Left colon (tissue), 2 donors: ENCODE measurements around the gene ENOX1. TPM values are rescaled to one million over a fixed set of nuclear protein-coding genes. Genes with fewer than 3 reads are reported as not detected.
A peak's percentile ranks its signal among the peaks of the same experiment; 100 is the strongest.

Source experiments
- ATAC-seq: fragments of 200-7000 bp; cut with Tn5 transposase; one replicate; pipeline ENCODE4 v1.9.1; 2020; ENCODE audit warnings: mild to moderate bottlenecking, moderate library complexity
- DNase-seq, 2 donors: peaks; one replicate each; pipeline ENCODE4 v3.0.0-alpha.2; 2020
- intact Hi-C, 2 donors: fragments of 100-400 bp; cut with DNase I in 1 of 2; cut with micrococcal nuclease in 1 of 2; formaldehyde crosslinking; loops; one replicate each; pipeline versions ENCODE4 v1.11.2 to v1.14.0; 2022; cut with DNase I, micrococcal nuclease
- total RNA-seq, 2 donors: library from RNA; stranded (reverse); fragmentation: NEBNext Ultra II Directional; extraction: Animal tissue kit (Norgen Biotek cat#: 25700); gene quantifications; one replicate each; pipeline ENCODE4 v1.2.1, GENCODE V29; 2021
- donor health status: DM: no; HTN: no; CAD: no.
- donor health status: DM: yes; HTN: yes; CAD: no.

The ENOX1 gene
- total RNA-seq, 2 donors from 2014 or later: 0.09 to 0.87 TPM

DNA sequence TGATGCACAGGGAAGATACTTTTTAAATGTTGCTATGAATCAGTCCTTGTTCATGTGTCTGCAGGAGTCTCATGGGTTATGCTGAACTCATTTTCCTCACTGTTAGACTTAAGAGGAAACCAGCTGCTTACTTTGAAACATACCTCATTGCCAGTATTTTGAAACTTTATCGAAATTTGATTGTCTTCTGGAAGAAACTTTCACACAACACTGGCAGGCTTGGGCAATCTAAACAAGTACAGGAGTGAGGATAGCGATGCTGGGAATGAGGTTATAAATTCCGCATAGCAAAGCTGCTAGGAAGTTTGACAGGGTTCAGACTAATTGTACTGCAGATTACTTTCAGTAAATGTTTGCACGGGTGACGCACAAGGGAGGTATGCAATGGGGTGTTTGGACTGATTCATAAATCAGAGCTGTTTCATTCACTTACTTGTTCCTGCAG, 517.7 kb downstream of the ENOX1 start:
- intact Hi-C loops: no loop called here
- DNase-seq (peak; percentile 20 to 53), ATAC-seq (peak; percentile 81)

DNA sequence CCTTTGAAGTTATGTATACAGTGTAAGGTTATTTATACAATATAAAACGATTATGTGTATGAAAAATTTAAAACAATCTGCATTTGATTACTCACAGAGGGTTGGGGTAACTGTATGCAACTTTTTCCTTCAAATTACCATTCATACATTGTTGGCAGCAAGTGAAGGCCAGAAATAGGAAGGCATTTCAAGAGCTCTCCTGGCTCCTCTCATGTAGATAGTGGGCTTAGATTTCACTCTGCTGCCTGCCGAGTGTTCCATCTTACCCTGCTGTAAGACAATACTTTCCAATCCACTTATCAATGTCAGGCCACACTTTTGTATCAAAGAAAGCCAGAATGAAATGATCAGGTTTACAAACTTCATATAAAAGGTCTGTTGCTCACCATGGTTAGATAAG, 518.1 kb downstream of the ENOX1 start:
- no peak for DNase-seq
- no peak for ATAC-seq
- intact Hi-C loops: no loop called here

GRCh38 chr13:43267916-43268315, 518.9 kb downstream of the ENOX1 start:
- DNase-seq (no peak), ATAC-seq (no peak)
- intact Hi-C loops: no loop called here

- intact Hi-C loops: no loop called here
- ATAC-seq: no peak
- DNase-seq: no peak
Measured at GRCh38 chr13:43266936-43267615, 519.7 kb downstream of the ENOX1 start.

DNA sequence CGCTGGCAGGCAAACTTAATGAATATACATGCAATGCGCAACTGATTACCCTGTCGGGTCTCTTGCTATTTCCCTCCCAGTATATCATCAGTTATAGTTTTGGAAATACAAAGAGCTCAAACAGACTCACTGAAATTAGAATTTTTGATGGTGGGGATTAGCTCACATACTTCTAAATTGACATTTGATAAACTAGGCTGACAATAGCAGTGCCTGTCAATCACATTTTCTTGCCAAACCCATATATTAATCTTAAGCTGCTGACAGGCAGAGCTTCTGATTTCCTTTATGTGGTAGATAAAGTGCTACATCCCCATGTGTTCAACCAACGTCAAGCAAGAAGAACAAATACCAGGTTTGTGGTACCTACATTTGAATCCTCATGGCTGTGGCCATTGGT, 521.7 kb downstream of the ENOX1 start:
- DNase-seq (no peak), ATAC-seq (no peak)
- intact Hi-C loops: no loop called here

DNA sequence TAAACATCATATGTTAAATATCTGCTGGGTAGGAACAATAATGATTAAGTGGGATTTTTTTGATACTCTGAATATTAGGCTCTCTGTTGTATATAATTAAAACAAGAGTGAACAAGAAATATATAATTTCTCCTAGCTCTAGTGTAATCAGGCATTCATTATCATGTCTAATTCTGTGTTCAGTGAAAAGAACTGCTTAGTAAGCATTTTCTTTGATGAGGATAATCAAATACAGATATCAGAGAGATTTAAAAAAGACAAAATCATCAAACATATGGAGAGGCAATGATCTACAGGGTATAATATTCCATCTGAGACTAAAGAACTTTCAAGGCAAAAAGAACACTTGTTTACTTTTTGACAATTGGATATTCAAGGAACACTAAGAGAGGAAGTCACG, 522.3 kb downstream of the ENOX1 start:
- DNase-seq: no peak
- intact Hi-C loops: no loop called here
- no peak for ATAC-seq

- intact Hi-C loops: no loop called here
- DNase-seq: no peak
- no peak for ATAC-seq
Measured at GRCh38 chr13:43263047-43263446, 523.7 kb downstream of the ENOX1 start.

DNA sequence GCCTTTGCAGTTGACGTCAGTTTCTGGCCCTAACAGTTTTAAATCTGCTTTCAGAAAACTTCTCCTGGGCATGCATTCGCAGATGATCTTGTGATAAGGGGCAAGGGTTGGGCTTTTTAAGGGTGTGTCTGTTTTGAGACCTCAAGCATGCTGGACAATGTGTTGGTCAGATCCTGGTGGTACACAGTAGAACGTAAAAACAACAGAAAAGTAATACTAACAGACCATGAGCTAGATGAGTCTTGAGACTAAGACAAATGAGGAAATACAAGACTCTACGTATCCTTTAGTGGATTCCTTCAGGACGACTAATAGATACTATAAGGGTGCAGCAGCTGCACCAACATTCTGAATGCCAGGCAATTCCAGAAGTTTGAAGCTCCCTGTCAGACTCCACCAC, 525.8 kb downstream of the ENOX1 start:
- no peak for ATAC-seq
- DNase-seq: no peak
- intact Hi-C loops: no loop called here

GRCh38 chr13:43258771-43259170, 528.0 kb downstream of the ENOX1 start:
- intact Hi-C loops: no loop called here
- no peak for DNase-seq
- ATAC-seq: no peak

DNA sequence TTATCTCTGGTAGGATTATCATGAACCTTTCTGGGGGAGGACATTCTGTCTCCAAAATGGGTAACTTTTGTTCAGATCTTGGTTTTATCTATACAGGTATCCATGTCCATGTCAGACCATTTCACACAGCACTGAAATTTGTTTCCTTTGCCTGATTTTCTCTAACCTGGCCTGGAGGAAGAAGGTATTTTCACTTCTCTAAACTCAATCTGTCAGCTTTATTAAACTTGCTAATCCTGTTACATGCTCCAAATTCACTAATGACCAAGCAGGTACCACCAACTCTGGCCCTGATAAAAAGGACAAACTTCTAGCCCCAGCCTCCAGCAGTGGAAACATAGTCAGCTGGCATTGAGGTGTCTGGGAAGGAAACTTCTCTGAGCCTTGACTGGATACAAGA, 529.0 kb downstream of the ENOX1 start:
- ATAC-seq (no peak), DNase-seq (no peak)
- intact Hi-C loops: no loop called here

DNA sequence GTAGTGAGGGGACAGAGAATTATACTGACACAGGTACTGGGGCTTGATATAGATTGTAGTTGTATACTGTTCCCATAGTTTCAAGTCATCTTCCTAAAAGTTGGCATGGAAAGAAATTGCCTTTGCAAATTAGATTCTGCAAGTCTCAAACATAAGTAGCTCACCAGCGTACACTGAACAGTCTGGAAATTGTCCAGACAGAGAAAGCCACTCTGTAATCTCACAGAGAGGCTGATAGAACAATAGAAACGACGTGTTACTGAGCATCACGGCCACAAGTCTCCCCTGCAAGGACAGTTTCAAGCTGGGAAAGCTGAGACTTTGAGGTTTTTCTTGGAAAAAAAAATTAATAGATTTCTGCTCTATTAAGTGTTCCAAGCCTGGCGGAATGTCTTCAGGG, 534.8 kb downstream of the ENOX1 start:
- no peak for ATAC-seq
- no peak for DNase-seq
- intact Hi-C loops: no loop called here

- intact Hi-C loops: no loop called here
- DNase-seq (no peak), ATAC-seq (no peak)
Measured at GRCh38 chr13:43246382-43246781, 540.4 kb downstream of the ENOX1 start.

- DNase-seq (no peak), ATAC-seq (no peak)
- intact Hi-C loops: no loop called here
Measured at GRCh38 chr13:43245374-43245964, 541.3 kb downstream of the ENOX1 start.

- DNase-seq: no peak
- no peak for ATAC-seq
- intact Hi-C loops: no loop called here
Measured at GRCh38 chr13:43244481-43244880, 542.3 kb downstream of the ENOX1 start.

DNA sequence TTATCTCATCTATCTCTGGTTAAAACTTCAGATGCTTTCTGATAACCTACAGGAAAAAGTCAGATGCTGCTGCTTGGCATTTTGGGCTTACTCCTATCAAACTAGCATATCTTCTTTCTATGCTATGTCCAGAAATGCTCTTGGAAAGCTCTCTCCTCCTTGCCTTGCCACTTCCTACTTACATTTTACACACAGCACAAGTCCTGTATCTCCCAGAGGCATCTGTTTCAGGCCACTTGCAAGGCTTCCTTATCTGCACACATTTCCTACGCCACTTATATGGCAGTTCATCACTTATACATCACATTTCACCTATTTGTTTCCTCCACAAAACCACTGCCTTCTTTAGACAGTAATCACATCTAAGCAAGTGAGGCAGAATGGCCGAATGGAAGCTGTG, 543.1 kb downstream of the ENOX1 start:
- DNase-seq (no peak), ATAC-seq (no peak)
- intact Hi-C loops: no loop called here

DNA sequence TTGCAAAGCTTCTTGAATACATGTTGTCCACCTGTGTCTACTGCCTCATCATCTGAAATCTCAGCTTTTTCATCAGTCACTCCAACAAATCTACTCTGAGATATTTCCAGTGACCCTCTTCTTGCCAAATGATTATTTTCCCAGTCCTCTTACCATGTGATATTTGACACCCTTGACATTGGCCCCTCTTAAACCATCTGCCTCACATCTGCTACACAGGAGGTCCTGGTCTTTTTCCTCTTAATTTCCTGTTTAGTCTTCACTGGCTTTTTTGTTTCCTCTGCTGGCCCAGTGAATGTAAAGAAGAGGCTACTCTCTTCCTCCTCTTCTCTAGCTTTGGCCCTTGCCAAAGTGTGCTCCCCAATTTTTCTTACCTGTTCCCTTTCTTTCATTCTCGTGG, 544.7 kb downstream of the ENOX1 start:
- intact Hi-C loops: no loop called here
- DNase-seq (no peak), ATAC-seq (no peak)

GRCh38 chr13:43240278-43240677, 546.5 kb downstream of the ENOX1 start:
- no peak for ATAC-seq
- intact Hi-C loops: no loop called here
- DNase-seq: no peak

DNA sequence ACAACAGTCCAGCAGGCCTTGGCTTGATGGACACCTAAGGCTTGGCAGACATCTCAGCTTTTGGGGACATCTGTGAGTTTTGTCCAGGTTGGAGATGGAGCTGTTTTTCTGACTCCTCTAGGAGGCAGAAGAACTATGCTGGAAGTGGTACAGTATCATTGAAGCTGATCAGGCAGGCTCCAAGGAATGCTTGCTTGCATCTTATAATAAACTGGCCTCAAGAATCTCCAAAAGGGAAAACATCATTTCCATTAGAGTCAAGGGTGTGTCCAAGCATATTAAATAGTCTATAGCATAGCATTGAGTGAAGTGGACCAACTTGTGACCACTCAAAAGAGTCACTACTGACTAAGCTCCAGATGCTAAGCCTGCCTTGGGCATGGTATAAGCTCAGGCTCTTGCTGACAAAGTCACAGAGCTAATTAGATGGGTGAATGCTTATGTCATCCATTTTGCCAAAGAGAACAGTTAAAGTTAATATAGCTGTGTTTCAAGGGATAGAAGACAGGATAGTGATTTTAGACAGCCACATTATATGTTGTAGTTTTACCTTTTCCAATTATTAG, 547.4 kb downstream of the ENOX1 start:
- DNase-seq (no peak), ATAC-seq (no peak)
- intact Hi-C loops: no loop called here

DNA sequence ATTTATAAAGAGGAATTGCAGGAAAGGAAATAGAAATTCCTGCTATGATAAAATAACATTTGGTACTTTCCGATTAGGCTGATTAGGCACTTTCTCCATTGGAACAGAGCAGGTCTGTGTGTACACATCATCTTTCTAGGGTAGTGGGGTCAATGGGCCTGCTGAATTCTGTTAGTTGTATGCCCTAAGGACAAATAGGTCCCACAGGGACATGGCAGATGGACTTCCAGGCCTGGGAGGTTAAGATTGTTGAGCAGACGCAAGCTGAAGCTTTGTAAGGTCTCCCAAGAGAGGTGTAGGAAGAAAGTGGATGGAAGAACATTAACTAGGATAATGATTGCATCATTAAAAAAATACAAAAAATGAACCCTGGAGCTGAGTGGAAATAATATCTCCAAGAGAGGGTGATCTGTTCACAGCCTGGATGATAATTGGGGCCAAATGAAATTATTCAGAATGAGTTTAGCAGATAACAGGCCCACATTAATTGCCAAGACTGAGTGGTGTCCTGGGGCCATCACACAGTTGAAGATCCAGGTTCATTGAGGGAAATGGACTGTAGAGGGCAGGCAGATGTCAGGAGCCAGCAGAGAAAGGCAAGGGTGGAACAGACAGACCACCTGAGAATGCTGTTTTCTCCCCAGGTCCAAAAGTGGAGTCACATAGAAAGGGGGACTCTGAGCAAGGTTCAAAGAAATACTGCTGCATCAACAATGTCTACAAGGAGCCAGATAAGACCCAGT, 548.3 kb downstream of the ENOX1 start:
- ATAC-seq (no peak), DNase-seq (no peak)
- intact Hi-C loops: no loop called here

DNA sequence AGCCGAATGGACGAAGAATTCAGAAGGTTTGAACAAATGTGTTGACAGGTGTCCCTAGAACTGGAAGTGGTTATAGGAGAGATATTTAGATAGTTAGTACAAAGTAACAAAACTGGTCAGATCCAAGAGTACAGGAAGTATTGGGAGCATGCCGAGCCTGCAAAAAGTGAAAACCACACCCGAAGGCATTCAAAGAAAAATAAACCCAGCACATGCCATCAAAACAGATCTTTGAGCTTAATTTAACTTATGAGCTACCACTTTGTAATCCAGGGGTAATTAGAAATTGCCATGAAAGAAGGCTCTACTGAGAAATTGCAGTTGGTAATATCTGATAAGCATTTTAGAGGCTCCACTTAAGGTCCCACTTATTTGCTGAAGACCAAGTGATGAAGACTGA, 549.2 kb downstream of the ENOX1 start:
- DNase-seq (no peak), ATAC-seq (no peak)
- intact Hi-C loops: no loop called here
